GM18498 (cell line): Measurements from ENCODE around the gene CCM2.
A peak's percentile ranks its signal among the peaks of the same experiment; 100 is the strongest.

Experiments used
- ATAC-seq: cut with Tn5 transposase; IDR thresholded peaks from one replicate; pipeline ENCODE4 v1.9.1; 2021; ENCODE audit warnings: mild to moderate bottlenecking, moderate library complexity; ENCODE audit not compliant: unreplicated experiment

Gene CCM2

GRCh38 chr7:44969049-44969700 lies 30.8 kb upstream of the CCM2 start:
- ATAC-seq = no peak

GRCh38 chr7:44969701-44970522 lies 30.1 kb upstream of the CCM2 start:
- ATAC-seq = no peak

GRCh38 chr7:44970523-44971051 lies 29.4 kb upstream of the CCM2 start:
- ATAC-seq = no peak

GRCh38 chr7:44971188-44971901 lies 28.7 kb upstream of the CCM2 start:
- no peak for ATAC-seq

DNA sequence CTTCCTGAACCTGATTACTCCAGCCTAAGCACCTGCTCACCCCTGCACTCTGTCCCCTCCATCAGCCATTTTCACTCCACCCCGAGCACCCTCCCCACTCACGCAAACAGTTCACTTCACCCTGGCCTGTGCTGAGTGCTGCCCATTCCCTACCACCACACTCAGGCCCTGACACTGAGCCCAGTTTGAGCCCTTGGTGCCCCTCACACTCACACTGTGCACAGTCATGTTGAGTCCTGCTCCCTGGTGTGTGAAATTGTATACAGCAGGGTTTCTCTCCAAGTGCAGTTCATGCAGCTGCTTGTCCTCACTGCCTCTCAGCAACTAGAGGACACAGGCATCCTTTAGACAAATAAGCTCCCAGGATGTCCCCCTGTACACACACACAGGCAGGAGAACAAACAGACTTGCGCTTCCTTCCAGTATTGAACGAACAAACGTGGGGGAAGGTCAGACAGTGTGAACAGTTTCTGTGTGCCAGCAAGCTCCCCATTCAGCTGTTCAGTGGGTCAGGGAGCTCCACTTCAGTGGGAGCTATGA lies 28.0 kb upstream of the CCM2 start:
- no peak for ATAC-seq

DNA sequence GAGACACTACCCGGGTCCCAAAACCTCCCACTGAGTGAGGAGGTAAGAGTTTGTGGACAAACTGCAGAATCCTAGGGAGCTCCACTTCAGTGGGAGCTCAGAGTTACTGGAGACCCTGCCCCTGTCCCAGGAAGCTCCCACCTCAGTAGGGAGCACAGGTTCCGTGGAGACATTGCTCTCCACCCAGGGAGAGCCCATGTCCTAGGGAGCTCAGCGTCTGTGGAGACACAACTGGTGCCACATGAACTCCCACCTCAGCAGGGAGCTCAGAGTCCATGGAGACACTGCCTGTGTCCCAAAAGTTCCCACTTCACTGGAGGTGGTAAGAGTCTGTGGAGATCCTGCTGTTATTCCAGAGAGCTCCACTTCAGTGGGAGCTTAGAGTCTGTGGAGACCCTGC lies 27.4 kb upstream of the CCM2 start:
- ATAC-seq = no peak

- ATAC-seq = no peak
Observed at GRCh38 chr7:44973610-44974401, 26.2 kb upstream of the CCM2 start.

DNA sequence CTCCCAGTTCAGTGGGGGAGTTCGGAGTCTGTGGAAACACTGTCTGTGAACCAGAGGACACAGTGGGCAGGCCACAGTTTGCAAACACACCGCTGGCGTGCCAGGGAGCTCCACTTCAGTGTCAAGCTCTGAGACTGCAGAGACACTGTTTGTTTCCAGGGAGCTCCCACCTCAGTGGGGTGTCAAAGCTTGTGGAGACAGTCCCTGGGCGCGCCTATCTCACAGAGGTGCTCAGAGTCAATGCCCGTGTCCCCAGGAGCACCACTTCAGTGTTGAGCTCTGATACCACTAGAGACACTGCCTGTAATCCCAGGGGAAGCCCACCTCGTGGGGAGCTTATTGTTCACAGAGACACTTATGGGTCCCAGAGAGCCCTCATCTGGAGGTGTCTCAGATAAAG lies 25.5 kb upstream of the CCM2 start:
- ATAC-seq = no peak

DNA sequence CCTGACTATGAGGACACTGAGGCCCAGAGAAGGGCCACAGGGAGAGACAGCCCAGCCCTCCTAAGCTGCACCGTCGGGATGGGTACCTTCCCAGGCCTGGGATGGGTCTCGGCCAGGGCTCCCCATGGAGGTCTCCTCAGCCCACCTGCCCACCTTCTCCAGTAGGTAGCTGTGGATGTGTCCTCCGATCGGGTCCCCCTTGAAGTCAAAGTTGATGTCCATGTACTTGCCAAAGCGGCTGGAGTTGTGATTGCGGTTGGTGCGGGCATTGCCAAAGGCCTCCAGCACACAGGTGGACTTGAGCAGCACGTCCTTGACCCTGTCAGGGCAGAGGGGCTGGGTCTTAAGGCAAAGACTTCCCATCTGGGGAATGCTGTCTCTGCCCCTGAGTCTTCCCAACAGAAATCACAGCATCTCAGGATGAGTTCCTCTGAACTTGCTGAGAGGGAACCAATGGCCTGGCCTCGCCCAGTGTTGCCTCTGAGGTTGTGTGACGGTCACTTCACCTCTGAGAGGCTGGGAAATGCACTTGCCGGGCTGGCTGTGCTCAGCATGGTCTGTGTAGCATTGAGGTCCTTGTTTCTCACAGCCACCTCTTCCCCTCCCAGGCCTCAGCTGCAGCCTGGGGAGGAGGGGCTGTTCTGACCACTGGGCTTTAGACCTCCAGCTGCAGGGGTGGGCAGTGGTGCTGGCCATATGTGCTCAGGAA lies 24.5 kb upstream of the CCM2 start:
- no peak for ATAC-seq

- ATAC-seq = no peak
Observed at GRCh38 chr7:44976040-44976745, 23.8 kb upstream of the CCM2 start.

GRCh38 chr7:44976746-44977196 lies 23.2 kb upstream of the CCM2 start:
- ATAC-seq = no peak

DNA sequence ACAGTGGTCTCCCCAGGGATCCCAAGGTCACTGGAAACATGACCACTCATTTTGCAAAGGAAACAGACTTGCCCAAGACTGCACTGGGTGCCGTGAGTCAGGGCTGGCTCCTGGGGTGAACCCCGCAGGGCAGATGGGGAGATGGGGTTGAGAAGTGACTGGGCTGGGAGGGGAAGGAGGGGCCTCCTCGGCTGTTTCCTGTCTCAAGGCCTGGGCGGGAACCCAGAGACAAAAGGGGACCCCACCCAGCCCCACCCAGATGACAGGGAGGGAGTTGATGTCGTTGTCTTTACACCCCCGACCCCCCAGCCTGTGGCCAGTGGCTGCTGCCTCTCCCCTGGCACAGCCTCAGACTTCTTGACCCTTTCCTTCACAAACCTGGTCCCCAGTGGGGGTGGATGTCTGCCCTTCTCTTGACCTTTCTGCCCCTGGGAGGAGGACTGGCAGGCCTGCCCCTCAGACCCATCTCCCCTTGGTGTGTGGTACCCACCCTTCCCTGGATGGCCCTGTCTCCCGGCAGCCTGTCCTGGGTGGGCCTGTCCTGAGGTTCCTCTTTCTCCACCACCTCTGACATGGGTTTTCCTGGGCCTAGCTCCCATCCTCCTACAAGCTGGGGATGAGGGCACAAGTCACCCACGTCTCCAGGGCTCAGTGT lies 22.6 kb upstream of the CCM2 start:
- no peak for ATAC-seq

DNA sequence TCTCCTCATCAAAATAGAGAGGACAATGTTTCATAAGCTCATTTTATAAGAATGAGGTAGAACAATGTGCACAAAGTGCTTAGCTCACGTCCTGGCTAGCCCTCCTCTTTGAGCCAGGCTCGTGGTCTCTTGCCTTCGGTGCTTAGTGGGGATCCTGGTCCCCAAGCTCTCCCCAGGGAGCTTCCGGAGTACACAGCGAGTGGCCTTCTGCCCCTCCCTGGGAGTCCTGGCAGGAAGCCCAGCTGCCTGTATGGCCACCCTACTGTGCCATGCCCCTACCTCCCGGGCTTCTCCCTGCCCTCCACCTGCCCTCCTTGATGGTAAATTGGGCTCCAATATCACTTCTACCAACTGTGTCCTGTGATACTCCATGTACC lies 22.1 kb upstream of the CCM2 start:
- no peak for ATAC-seq

- ATAC-seq = peak; percentile 68
Observed at GRCh38 chr7:44978511-44979366, 21.3 kb upstream of the CCM2 start, which contains the start of gene MYO1G. TSS of gene MYO1G (minus strand) at chr7:44979015. CDS start at chr7:44978961, 54 bp downstream.

- ATAC-seq = peak; percentile 15
Observed at GRCh38 chr7:44979481-44980392, 20.3 kb upstream of the CCM2 start.

DNA sequence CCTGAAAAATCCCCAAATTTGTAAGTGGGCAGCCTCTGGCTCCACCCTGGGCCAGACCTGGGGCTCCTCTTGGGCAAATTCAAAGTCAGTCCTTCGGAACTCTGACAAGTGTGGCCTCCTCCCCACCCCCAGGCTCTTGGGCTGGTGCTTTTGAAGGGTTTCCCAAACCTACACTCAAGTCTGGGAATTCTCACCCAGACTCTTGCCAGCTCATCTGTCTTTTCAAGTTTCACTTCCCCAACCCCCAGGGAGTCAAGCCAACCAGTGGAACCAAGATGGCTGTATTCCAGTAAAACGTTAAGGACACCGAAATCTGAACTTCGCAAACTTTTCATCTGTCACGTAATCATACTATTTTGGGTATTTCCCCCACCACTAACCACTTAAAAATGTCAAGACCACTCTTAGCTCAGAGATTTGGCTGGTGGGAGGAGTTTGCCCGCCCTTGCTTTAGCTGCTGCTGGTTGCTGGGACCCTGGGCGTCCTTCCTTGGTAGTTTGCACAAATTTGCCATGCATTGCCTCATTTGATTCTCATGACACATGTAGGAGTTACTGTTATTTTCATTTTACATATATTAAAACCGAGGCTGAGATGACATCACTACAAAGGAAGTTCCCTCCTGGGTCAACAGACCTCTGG lies 19.5 kb upstream of the CCM2 start:
- ATAC-seq = peak; percentile 43
